K562 (cell line): ENCODE data around the gene NONO. TPM values are rescaled to one million over a fixed set of nuclear protein-coding genes. Genes with fewer than 3 reads are reported as not detected.

ENCODE experiments used
- ATAC-seq: fragments of 200-7000 bp; cut with Tn5 transposase; 3 replicates; pipeline ENCODE4 v1.9.1; 2020; ENCODE audit warnings: moderate library complexity
- BruUV-seq: library from RNA; stranded (reverse); fragments of 400-500 nt; replicated peaks from 2 replicates; lab custom pipeline; 2021; lab: Mats Ljungman, UMichigan
- CTCF ChIA-PET: fragments of 300-600 bp; formaldehyde crosslinking; extraction: SDS; loops from one replicate; lab custom pipeline; 2021; ENCODE audit warnings: low intra/inter-chr PET ratio; lab: Yijun Ruan, JAX
- POLR2A ChIA-PET: fragments of 300-600, 350-650 bp; sonication (Branson Sonifier 250); formaldehyde crosslinking; extraction: SDS; loops from one replicate; lab custom pipeline; 2021; ENCODE audit warnings: antibody characterized with exemption, inconsistent platforms; lab: Yijun Ruan, JAX
- DNase-seq, 4 experiments: peaks; one replicate each; pipeline versions ENCODE4 v3.0.0 to v3.0.0-alpha.2; 2011 to 2018; ENCODE audit warnings: low spot score in 3 of 4, mixed read lengths in 3 of 4; ENCODE audit errors: extremely low read depth in 1 of 4
- FAIRE-seq: peaks from 2 replicates; lab custom pipeline; 2011; peaks lifted over from hg19 to GRCh38; lab: Jason Lieb, UNC
- H2AFZ ChIP-seq: 2 replicates; pipeline ENCODE4 v1.6.0; 2011; ENCODE audit warnings: low read depth, low read length, control low read depth, inconsistent platforms
- H3K27ac ChIP-seq: fragments of 200-600 bp; 3 replicates; pipeline ENCODE4 v1.8.0; 2011; ENCODE audit warnings: low read depth, mild to moderate bottlenecking, control low read depth, inconsistent platforms, low read length, moderate library complexity, mixed read lengths; ENCODE audit errors: extremely low read depth
- H3K27me3 ChIP-seq, 2 experiments: fragments of 300-600 bp in 1 of 2; 2 replicates in 1 of 2; 3 replicates in 1 of 2; pipeline versions ENCODE4 v1.6.0 to v1.8.0; 2011; ENCODE audit warnings: inconsistent platforms in 2 of 2, low read length in 2 of 2, mild to moderate bottlenecking in 1 of 2, mixed read lengths in 1 of 2, moderate library complexity in 1 of 2; ENCODE audit not compliant: control insufficient read depth in 2 of 2, insufficient read depth in 2 of 2
- H3K36me3 ChIP-seq: fragments of 300-600 bp; 3 replicates; pipeline ENCODE4 v1.8.0; 2011; ENCODE audit warnings: mild to moderate bottlenecking, low read length, inconsistent platforms; ENCODE audit not compliant: control insufficient read depth, insufficient read depth
- H3K4me1 ChIP-seq, 2 experiments: fragments of 200-600 bp in 1 of 2; replicated peaks in 1 of 2; 2 replicates in 1 of 2; 3 replicates in 1 of 2; pipeline versions ENCODE4 v1.5.1 to v1.8.0; 2011; ENCODE audit warnings: inconsistent platforms in 2 of 2, low read length in 2 of 2, mild to moderate bottlenecking in 1 of 2, mixed read lengths in 1 of 2, moderate library complexity in 1 of 2; ENCODE audit not compliant: control insufficient read depth in 2 of 2, insufficient read depth in 2 of 2
- H3K4me2 ChIP-seq: 2 replicates; pipeline ENCODE4 v1.6.1; 2011; ENCODE audit warnings: low read length, control low read depth, inconsistent platforms, mixed read lengths; ENCODE audit not compliant: insufficient read depth
- H3K4me3 ChIP-seq: fragments of 200-600 bp; sonication (generic), shearing (Covaris generic); 2 replicates; pipeline ENCODE4 v1.5.1; 2016; ENCODE audit warnings: control low read depth, inconsistent platforms
- H3K79me2 ChIP-seq: fragments of 200-600 bp; 3 replicates; pipeline ENCODE4 v1.8.0; 2011; ENCODE audit warnings: low read length, inconsistent platforms; ENCODE audit not compliant: control insufficient read depth, insufficient read depth
- H3K9ac ChIP-seq, 2 experiments: 2 replicates each; pipeline versions ENCODE4 v1.6.0 to v1.6.1; 2011; ENCODE audit warnings: low read depth in 2 of 2, low read length in 2 of 2, control low read depth in 1 of 2, inconsistent platforms in 1 of 2, mild to moderate bottlenecking in 1 of 2, mixed read lengths in 1 of 2; ENCODE audit not compliant: insufficient read depth in 1 of 2
- H3K9me1 ChIP-seq: one replicate; pipeline ENCODE4 v1.6.0; 2011; ENCODE audit warnings: inconsistent platforms, mild to moderate bottlenecking, low read length, moderate library complexity; ENCODE audit not compliant: control insufficient read depth, insufficient read depth
- H3K9me3 ChIP-seq: replicated peaks from 2 replicates; pipeline ENCODE4 v1.5.1; 2011; ENCODE audit warnings: low read depth, low read length, inconsistent platforms; ENCODE audit not compliant: control insufficient read depth, insufficient read depth
- H4K20me1 ChIP-seq: replicated peaks from 2 replicates; pipeline ENCODE4 v1.6.1; 2011; ENCODE audit warnings: low read length, inconsistent platforms, mixed read lengths; ENCODE audit not compliant: control insufficient read depth, insufficient read depth
- KLF10 ChIP-seq: fragments of 250-450 bp; sonication (Bioruptor Pico); IDR thresholded peaks from 2 replicates; pipeline ENCODE4 v1.6.1; 2021; ENCODE audit warnings: matching md5 sums
- POLR2AphosphoS5 ChIP-seq: IDR thresholded peaks from 2 replicates; pipeline ENCODE4 v1.6.1; 2011; ENCODE audit warnings: mild to moderate bottlenecking, low read depth, low read length, moderate library complexity; ENCODE audit not compliant: control insufficient read depth, insufficient read depth
- POLR2H ChIP-seq: IDR thresholded peaks from 2 replicates; pipeline ENCODE4 v1.6.1; 2016; ENCODE audit warnings: missing genetic modification characterization, low read depth, mild to moderate bottlenecking, control low read depth, missing compliant biosample characterization, moderate library complexity
- ZNF217 ChIP-seq: sonication (generic); formaldehyde crosslinking; IDR thresholded peaks from 2 replicates; pipeline ENCODE4 v1.8.0; 2022; ENCODE audit warnings: mild to moderate bottlenecking, missing genetic modification reagents
- WGBS: fragments of 100-300 bp; shearing (Covaris generic); methylation state at CpG from one replicate; pipeline ENCODE4 v1.1.6; 2016; ENCODE audit warnings: low coverage, mixed read lengths; ENCODE audit not compliant: insufficient coverage; ENCODE audit errors: missing lambda C conversion rate; 5-methylcytosine and 5-hydroxymethylcytosine counted together
- in situ Hi-C: fragments of 300-500 bp; cut with MboI; formaldehyde crosslinking; loops from 4 replicates; pipeline ENCODE4 v1.15.0; 2018; ENCODE audit warnings: inconsistent platforms, mixed read lengths
- intact Hi-C: fragments of 100-400 bp; cut with micrococcal nuclease; formaldehyde crosslinking; loops from 2 replicates; pipeline ENCODE4 v1.14.2; 2022
- polyA plus RNA-seq, 8 experiments: library from polyadenylated mRNA; depleted of rRNA in 4 of 8; stranded (reverse) in 5 of 8; unstranded in 3 of 8; fragments of >200 nt; fragmentation: Nextera tagmentation in 2 of 8; fragmentation: Illumina TruSeq in 1 of 8; extraction: Ambion mirVana in 2 of 8; extraction: Trizol in 1 of 8; gene quantifications; 2 replicates each; pipeline versions ENCODE4 v1.2.1 to v1.2.3, GENCODE V29; 2011 to 2014; ENCODE audit warnings: inconsistent platforms in 1 of 8, missing spikeins in 1 of 8
- total RNA-seq, 7 experiments: library from RNA; depleted of rRNA in 6 of 7; stranded (reverse); fragments of >200 nt in 6 of 7; fragmentation: Illumina TruSeq in 2 of 7; extraction: Trizol in 2 of 7; gene quantifications; 2 replicates each; pipeline versions ENCODE4 v1.2.1 to v1.2.3, GENCODE V29; 2011 to 2021; ENCODE audit warnings: low replicate concordance in 1 of 7

NONO gene
- total and polyA plus RNA-seq, 9 of the 15 experiments (the other 6 are each of a cell fraction or from before 2014, with no cell fraction given) = 333 to 651 (median 451) TPM

DNA sequence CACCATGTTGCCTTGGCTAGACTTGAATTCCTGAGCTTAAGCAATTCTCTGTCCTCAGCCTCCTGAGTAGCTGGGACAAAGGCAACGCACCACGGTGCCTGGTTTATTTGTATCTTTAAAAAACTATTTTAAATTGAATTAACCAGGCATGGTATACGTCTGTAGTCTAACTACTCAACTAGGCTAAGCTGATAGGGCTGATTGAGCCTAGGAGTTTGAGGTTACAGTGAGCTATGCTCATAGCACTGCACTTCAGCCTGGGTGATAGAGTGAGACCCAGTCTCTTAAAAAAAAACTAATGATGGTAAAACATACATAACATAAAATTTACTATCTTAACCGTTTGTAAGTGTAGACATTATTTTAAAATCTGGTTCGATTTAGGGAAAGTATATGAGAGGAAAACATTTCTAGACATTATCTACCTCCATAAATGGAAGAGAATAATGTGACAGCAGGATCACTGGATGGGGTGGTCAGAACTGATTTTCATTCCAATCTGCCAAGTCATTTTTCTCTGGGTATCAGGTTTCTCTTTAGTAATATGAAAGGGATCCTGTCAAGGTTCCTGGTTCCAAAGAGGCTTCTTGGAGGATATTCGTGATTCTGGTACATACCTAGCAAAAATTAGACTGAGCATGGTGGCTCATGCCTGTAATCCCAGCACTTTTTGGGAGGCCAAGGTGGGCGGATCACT is 9.4 kb downstream of the NONO start:
- FAIRE-seq (no peak), ATAC-seq (no peak), DNase-seq (no peak)
- Histone ChIP-seq H4K20me1 (0 out of 2 replicates have a peak, but pooled peaks cover under 1% of the 10 kb centered on the region), H3K9me1 (no peaks in the 10 kb centered on the region), H2AFZ (no peak overlapping the region), H3K27me3 (no peaks in the 10 kb centered on the region), H3K9me3 (no peaks in the 10 kb centered on the region), H3K36me3 (peaks cover 90% of the 10 kb centered on the region), H3K79me2 (peaks cover 50% of the 10 kb centered on the region), H3K9ac (no peak overlapping the region), H3K4me2 (no peak overlapping the region), H3K27ac (no peak overlapping the region), H3K4me3 (no peak overlapping the region), H3K4me1 (no peaks in the 10 kb centered on the region; a peak in 1 of 5 replicates)
- POLR2A ChIA-PET = interaction anchor here (0.6 to 2.8 kb wide), 3 partner anchors 8 to 875 kb away, joined by 3 to 10 read pairs (median 6); partner anchors contain the start of genes ITGB1BP2 and NONO
- TF ChIP-seq POLR2AphosphoS5 (0 out of 2 replicates have a peak, but pooled peaks have one; percentile 1), ZNF217 (CRISPR knock-in tag) (no peak)
- no TSS peak for BruUV-seq
- WGBS = 95% methylated on average over 7 of the region's 7 CpGs
- intact Hi-C loops (no loop called here), in situ Hi-C loops (no loop called here)
- CTCF ChIA-PET = no interaction called here

DNA sequence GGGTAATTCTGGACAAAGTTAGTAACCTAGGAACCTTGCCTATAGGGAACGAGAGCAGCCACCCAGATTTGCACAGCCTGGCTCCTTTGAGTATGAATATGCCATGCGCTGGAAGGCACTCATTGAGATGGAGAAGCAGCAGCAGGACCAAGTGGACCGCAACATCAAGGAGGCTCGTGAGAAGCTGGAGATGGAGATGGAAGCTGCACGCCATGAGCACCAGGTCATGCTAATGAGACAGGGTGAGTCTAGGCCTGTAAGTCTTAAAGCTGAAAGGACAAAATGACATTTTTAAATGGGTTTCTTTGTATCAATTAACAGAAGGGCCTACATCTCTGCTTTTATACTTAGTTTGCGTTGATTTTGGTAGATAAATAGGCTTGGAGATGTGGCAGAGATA is 13.4 kb downstream of the NONO start:
- TF ChIP-seq KLF10 (CRISPR knock-in tag) = no peak
- TF ChIP-seq POLR2H (tag) = 0 out of 2 replicates have a peak, but pooled peaks have one; percentile 21
- Histone ChIP-seq H3K4me3 (no peak overlapping the region), H3K4me1 (peaks cover 0 to 6% of the 10 kb centered on the region in 2 experiments; a peak in 3 of 5 replicates), H3K27me3 (no peaks in the 10 kb centered on the region), H2AFZ (no peak overlapping the region), H3K27ac (no peak overlapping the region), H3K4me2 (no peak overlapping the region), H3K79me2 (peaks cover 12% of the 10 kb centered on the region), H3K9me3 (no peaks in the 10 kb centered on the region), H3K36me3 (peaks cover 82% of the 10 kb centered on the region), H4K20me1 (0 out of 2 replicates have a peak, but pooled peaks cover 3% of the 10 kb centered on the region), H3K9me1 (no peaks in the 10 kb centered on the region), H3K9ac (no peak overlapping the region)
- intact Hi-C loops = no loop called here
- ChIA-PET POLR2A (interaction anchor here (2.6 kb wide), 1 partner anchor 13 kb away, joined by 12 read pairs; the partner anchor contains the start of gene NONO), CTCF (no interaction called here)
- DNase-seq (no peak), FAIRE-seq (no peak), ATAC-seq (no peak)
- in situ Hi-C loops = no loop called here
- no TSS peak for BruUV-seq
- 92% methylated on average over 6 of the region's 6 CpGs for WGBS
